KBM-7 (cell line): ENCODE measurements around the gene PANK2.

ENCODE experiments used
- DNase-seq: peaks from one replicate; pipeline ENCODE4 v3.0.0-alpha.2; 2015
- in situ Hi-C: fragments of 300-500 bp; cut with MboI; formaldehyde crosslinking; loops from 2 replicates; pipeline ENCODE4 v1.14.3; 2020; ENCODE audit warnings: low sequenced_read_pairs, low pct_unique_long_range_greater_than_20kb, mixed read lengths

PANK2 gene

GRCh38 chr20:3922223-3922982 lies 33.2 kb downstream of the PANK2 start:
- in situ Hi-C loops: no loop called here
- DNase-seq: no peak

GRCh38 chr20:3922983-3923339 lies 33.8 kb downstream of the PANK2 start:
- no peak for DNase-seq
- in situ Hi-C loops: no loop called here

GRCh38 chr20:3923818-3924217 lies 34.6 kb downstream of the PANK2 start:
- in situ Hi-C loops: no loop called here
- no peak for DNase-seq

- DNase-seq: no peak
- in situ Hi-C loops: no loop called here
Measured at GRCh38 chr20:3924304-3925112, 35.3 kb downstream of the PANK2 start.

GRCh38 chr20:3925113-3925695 lies 36.0 kb downstream of the PANK2 start:
- in situ Hi-C loops: no loop called here
- DNase-seq: no peak

GRCh38 chr20:3925899-3926638 lies 36.9 kb downstream of the PANK2 start:
- in situ Hi-C loops: no loop called here
- no peak for DNase-seq

GRCh38 chr20:3927486-3928291 lies 38.5 kb downstream of the PANK2 start:
- in situ Hi-C loops: no loop called here
- DNase-seq: peak; percentile 45

- no peak for DNase-seq
- in situ Hi-C loops: no loop called here
Measured at GRCh38 chr20:3929713-3930060, 40.5 kb downstream of the PANK2 start.

- DNase-seq: no peak
- in situ Hi-C loops: no loop called here
Measured at GRCh38 chr20:3930265-3931206, 41.3 kb downstream of the PANK2 start.

GRCh38 chr20:3931664-3932063 lies 42.5 kb downstream of the PANK2 start:
- in situ Hi-C loops: no loop called here
- DNase-seq: no peak

- DNase-seq: no peak
- in situ Hi-C loops: no loop called here
Measured at GRCh38 chr20:3932277-3932676, 43.1 kb downstream of the PANK2 start.

- in situ Hi-C loops: no loop called here
- DNase-seq: no peak
Measured at GRCh38 chr20:3932681-3933080, 43.5 kb downstream of the PANK2 start.

GRCh38 chr20:3933218-3933617 lies 44.0 kb downstream of the PANK2 start:
- peak; percentile 24 for DNase-seq
- in situ Hi-C loops: no loop called here

GRCh38 chr20:3934624-3935023 lies 45.4 kb downstream of the PANK2 start:
- in situ Hi-C loops: no loop called here
- DNase-seq: no peak

GRCh38 chr20:3935295-3935955 lies 46.2 kb downstream of the PANK2 start:
- in situ Hi-C loops: no loop called here
- DNase-seq: no peak

GRCh38 chr20:3935956-3936340 lies 46.8 kb downstream of the PANK2 start:
- in situ Hi-C loops: no loop called here

GRCh38 chr20:3937618-3938017 lies 48.4 kb downstream of the PANK2 start:
- no peak for DNase-seq
- in situ Hi-C loops: no loop called here

More at GRCh38 chr20:3935956-3936340, 46.8 kb downstream of the PANK2 start:
- DNase-seq: peak; percentile 23
